8988T (cell line): ENCODE results near the gene ZFPL1.
A peak's percentile ranks its signal among the peaks of the same experiment; 100 is the strongest.

Experiments used
- DNase-seq: peaks from one replicate; pipeline ENCODE4 v3.0.0; 2011

The ZFPL1 gene

GRCh38 chr11:65060913-65061408, 23.1 kb upstream of the ZFPL1 start:
- DNase-seq = peak; percentile 70

GRCh38 chr11:65063532-65063931, 20.5 kb upstream of the ZFPL1 start:
- DNase-seq = no peak

- no peak for DNase-seq
Observed at GRCh38 chr11:65064847-65065240, 19.2 kb upstream of the ZFPL1 start.

- DNase-seq = no peak
Observed at GRCh38 chr11:65065851-65066250, 18.2 kb upstream of the ZFPL1 start.

- DNase-seq = no peak
Observed at GRCh38 chr11:65066315-65066714, 17.7 kb upstream of the ZFPL1 start.

- DNase-seq = no peak
Observed at GRCh38 chr11:65066805-65067291, 17.2 kb upstream of the ZFPL1 start.

GRCh38 chr11:65067446-65067845, 16.6 kb upstream of the ZFPL1 start:
- no peak for DNase-seq

- no peak for DNase-seq
Observed at GRCh38 chr11:65069217-65069616, 14.8 kb upstream of the ZFPL1 start.

- DNase-seq = no peak
Observed at GRCh38 chr11:65071907-65072630, 12.0 kb upstream of the ZFPL1 start.

- DNase-seq = no peak
Observed at GRCh38 chr11:65072631-65072966, 11.4 kb upstream of the ZFPL1 start.

- no peak for DNase-seq
Observed at GRCh38 chr11:65077451-65077850, 6.6 kb upstream of the ZFPL1 start.

- peak; percentile 75 for DNase-seq
Observed at GRCh38 chr11:65078151-65078550, 5.9 kb upstream of the ZFPL1 start.

GRCh38 chr11:65078786-65079342, 5.2 kb upstream of the ZFPL1 start:
- DNase-seq = no peak

GRCh38 chr11:65083134-65083833, 738 bp upstream of the ZFPL1 start:
- no peak for DNase-seq

- no peak for DNase-seq
Observed at GRCh38 chr11:65084598-65085375, 765 bp downstream of the ZFPL1 start.

- DNase-seq = no peak
Observed at GRCh38 chr11:65085446-65085845, 1.4 kb downstream of the ZFPL1 start.

- DNase-seq = no peak
Observed at GRCh38 chr11:65086809-65087208, 2.8 kb downstream of the ZFPL1 start.

- no peak for DNase-seq
Observed at GRCh38 chr11:65087216-65087615, 3.2 kb downstream of the ZFPL1 start.

GRCh38 chr11:65087827-65088226, 3.8 kb downstream of the ZFPL1 start:
- no peak for DNase-seq

GRCh38 chr11:65089621-65090020, 5.6 kb downstream of the ZFPL1 start:
- no peak for DNase-seq

- DNase-seq = no peak
Observed at GRCh38 chr11:65090628-65091027, 6.6 kb downstream of the ZFPL1 start.

- no peak for DNase-seq
Observed at GRCh38 chr11:65095427-65095826, 11.4 kb downstream of the ZFPL1 start.
